ENCODE data around the gene ARHGAP21.
A peak's percentile ranks its signal among the peaks of the same experiment; 100 is the strongest.

The ARHGAP21 gene

DNA sequence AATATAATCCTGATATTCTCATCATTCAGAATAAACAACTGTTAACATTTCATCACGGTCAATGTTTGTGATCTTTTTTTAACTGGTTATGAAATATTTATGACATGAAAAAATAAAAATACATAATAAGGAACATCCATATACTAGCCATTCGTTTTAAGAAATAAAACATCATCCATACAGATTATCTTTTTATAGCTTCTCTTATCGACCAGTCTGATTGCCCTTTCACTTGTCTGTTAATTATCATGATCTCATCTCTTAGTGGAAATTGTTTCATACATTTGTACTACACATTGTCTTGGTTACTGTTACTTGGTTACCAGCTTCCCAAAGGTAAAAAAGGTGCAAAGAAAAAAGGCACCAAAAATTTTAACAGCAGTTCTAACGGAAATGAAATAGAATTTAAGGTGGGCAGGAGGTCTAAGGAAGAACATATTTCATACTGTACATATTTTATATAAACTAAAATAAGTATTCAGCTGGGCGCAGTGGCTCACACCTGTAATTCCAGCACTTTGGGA is 8.4 kb downstream of the ARHGAP21 start:
- DNase-seq (ENCODE audit: low read depth) = no peak
- H3K4me3 ChIP-seq (ENCODE audit: low read depth, low read length) = no peak overlapping the region
- in situ Hi-C loops (cut with HindIII; ENCODE audit: low sequenced_read_pairs) = no loop called here
- TF ChIP-seq, protein P1, sequence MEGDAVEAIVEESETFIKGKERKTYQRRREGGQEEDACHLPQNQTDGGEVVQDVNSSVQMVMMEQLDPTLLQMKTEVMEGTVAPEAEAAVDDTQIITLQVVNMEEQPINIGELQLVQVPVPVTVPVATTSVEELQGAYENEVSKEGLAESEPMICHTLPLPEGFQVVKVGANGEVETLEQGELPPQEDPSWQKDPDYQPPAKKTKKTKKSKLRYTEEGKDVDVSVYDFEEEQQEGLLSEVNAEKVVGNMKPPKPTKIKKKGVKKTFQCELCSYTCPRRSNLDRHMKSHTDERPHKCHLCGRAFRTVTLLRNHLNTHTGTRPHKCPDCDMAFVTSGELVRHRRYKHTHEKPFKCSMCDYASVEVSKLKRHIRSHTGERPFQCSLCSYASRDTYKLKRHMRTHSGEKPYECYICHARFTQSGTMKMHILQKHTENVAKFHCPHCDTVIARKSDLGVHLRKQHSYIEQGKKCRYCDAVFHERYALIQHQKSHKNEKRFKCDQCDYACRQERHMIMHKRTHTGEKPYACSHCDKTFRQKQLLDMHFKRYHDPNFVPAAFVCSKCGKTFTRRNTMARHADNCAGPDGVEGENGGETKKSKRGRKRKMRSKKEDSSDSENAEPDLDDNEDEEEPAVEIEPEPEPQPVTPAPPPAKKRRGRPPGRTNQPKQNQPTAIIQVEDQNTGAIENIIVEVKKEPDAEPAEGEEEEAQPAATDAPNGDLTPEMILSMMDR (IDR thresholded peaks at IDR 0.05; ENCODE audit: low read depth, low read length, missing control alignments) = no peak

DNA sequence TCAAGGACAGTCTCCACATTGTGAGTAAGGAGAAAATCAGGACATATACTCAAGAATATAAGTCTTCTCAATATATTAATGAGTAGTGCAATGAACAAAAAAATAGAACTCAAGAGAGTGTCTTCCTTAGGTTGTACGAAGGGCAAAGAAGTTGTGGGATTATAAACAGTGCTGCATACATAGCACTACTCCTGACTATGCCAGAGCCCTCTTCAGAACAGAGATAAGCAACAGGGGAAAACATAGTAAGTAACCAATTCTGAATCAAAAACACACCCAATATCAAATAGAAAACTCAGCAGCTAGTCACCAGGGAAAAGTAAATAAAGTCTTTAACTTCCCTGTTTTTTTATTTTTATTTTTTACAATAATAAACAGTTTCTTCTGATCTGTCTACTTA is 10.6 kb downstream of the ARHGAP21 start:
- DNase-seq (ENCODE audit: low read depth) = no peak
- TF ChIP-seq, protein P1 (IDR thresholded peaks at IDR 0.05; ENCODE audit: low read depth, low read length, missing control alignments) = no peak
- no peak overlapping the region for H3K4me3 ChIP-seq (ENCODE audit: low read depth, low read length)
- in situ Hi-C loops (cut with HindIII; ENCODE audit: low sequenced_read_pairs) = no loop called here

DNA sequence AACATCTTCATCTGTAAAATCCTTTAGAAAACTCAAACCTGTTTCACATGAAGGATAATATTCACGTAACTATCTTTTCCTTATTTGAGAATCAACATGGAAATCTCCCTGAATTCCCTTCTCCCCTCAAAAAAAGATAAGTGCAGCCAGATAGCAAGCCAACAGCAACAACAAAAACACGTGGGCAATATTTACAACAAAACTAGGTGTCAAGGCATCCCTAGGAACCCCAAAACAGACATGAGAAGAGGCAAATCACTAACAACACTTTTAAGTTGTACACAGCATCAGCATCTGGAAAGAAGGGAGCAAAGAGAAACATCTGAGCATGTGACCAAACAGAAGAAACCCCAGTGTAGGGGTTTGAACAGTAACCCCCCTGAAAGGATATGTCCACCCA is 12.2 kb downstream of the ARHGAP21 start:
- TF ChIP-seq, protein P1 (IDR thresholded peaks at IDR 0.05; ENCODE audit: low read depth, low read length, missing control alignments) = no peak
- in situ Hi-C loops (cut with HindIII; ENCODE audit: low sequenced_read_pairs) = no loop called here
- no peak overlapping the region for H3K4me3 ChIP-seq (ENCODE audit: low read depth, low read length)
- no peak for DNase-seq (ENCODE audit: low read depth)

DNA sequence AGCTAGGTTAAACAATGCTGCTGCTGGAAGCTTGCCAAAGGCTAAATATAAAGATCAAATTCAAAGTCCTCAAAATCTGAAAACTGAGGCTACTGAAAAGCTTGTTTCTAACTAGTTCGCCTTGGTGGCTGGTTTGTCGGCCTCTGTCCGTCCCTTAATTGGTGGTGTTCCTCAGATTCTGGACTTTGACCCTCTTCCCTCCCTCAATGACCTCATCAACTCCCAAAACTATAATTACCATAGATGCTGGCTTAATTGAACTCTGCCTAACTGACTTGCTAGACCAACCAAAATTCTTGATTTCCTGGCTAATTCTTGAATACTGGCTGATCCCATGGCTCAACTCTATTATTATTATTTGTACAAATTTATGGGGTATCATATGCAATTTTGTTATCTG is 15.6 kb downstream of the ARHGAP21 start:
- TF ChIP-seq, protein P1 (IDR thresholded peaks at IDR 0.05; ENCODE audit: low read depth, low read length, missing control alignments) = no peak
- H3K4me3 ChIP-seq (ENCODE audit: low read depth, low read length) = no peak overlapping the region
- in situ Hi-C loops (cut with HindIII; ENCODE audit: low sequenced_read_pairs) = no loop called here
- no peak for DNase-seq (ENCODE audit: low read depth)

DNA sequence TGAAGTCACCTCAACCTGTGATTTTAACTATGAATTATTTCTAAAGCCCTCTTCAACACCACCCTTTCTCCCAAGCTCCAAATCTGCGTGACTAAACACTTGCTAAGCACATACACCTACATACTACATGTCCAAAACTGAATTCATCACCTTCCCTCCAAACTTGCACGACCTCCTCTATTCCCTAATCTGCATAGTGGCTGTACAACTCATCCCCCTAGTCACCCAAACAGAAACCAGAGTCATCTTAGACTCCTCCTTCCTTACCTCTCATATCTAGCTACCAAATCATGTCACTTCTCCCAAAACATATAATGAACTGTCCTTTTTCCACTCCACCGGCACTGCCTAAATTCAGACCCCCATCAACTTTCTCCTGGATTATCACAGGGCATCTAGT is 16.2 kb downstream of the ARHGAP21 start:
- in situ Hi-C loops (cut with HindIII; ENCODE audit: low sequenced_read_pairs) = no loop called here
- DNase-seq (ENCODE audit: low read depth) = no peak
- TF ChIP-seq, protein P1 (IDR thresholded peaks at IDR 0.05; ENCODE audit: low read depth, low read length, missing control alignments) = no peak
- H3K4me3 ChIP-seq (ENCODE audit: low read depth, low read length) = no peak overlapping the region

DNA sequence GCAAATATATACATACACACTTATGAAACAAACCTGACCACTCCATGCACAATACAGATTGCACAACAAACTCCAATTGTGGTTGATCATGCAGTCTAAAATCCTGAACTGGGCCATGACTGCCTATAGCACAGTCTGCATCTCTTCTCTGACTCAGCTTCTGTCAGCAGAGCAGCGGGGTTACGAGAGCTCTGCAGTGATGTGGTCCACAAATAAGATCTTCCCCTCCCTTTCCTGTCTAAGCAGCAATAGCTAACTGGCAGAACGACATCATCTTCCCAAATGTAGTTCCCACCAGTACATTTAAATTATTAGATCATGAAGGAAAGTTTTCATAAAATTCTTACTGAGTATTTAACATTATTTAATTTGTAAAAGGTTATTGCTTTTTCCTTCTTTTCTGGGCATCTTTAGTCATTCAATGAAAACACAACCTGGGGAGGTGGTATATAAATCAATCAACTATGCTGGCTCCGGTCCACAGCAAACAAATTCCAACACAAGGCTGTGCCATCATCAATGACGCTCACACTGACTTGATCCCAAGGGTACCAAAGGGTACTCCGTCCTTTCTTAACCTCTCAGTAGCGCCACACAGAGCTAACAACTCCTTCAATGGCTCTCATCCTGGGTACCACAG is 17.1 kb downstream of the ARHGAP21 start:
- no peak overlapping the region for H3K4me3 ChIP-seq (ENCODE audit: low read depth, low read length)
- TF ChIP-seq, protein P1 (IDR thresholded peaks at IDR 0.05; ENCODE audit: low read depth, low read length, missing control alignments) = no peak
- peak; percentile 82 for DNase-seq (ENCODE audit: low read depth)
- in situ Hi-C loops (cut with HindIII; ENCODE audit: low sequenced_read_pairs) = no loop called here

Measured in astrocyte of the cerebellum (primary cell).